GM21786 (cell line): Measurements from ENCODE around the gene HDGFL2.
"Not testable (repeated sequence)": the region's sequence is repeated elsewhere in the genome, so short reads cannot be mapped to it uniquely, and the experiment has no call there.

ENCODE experiments used
- ATAC-seq: cut with Tn5 transposase; IDR thresholded peaks from one replicate; pipeline ENCODE4 v1.9.1; 2021; ENCODE audit not compliant: unreplicated experiment

The HDGFL2 gene

DNA sequence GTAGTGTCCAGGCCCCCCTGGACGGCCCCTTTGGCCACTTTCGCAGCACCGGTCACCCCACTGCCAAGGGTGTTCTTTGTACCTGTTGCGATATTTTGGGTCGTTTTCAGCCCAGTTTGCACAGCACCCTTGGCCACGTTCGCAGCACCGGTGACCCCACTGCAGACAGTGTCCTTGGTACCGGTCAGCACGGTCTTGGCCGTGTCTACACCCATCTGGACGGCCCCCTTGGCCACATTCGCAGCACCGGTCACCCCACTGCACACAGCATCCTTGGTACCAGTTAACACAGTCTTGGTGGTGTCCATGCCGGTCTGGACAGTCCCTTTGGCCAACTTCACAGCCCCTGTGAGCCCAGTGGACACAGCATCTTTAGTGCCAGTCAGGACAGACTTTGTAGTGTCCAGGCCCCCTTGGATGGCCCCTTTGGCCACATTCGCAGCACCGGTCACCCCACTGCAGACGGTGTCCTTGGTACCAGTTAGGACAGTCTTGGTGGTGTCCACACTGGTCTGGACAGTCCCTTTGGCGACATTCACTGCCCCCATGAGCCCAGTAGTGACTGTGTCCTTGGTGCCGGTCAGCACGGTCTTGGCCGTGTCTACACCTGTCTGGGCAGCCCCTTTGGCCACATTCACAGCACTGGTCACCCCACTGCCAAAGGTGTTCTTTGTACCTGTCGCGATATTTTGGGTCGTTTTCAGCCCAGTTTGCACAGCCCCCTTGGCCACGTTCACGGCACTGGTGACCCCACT, 39.4 kb downstream of the HDGFL2 start:
- ATAC-seq: no peak

DNA sequence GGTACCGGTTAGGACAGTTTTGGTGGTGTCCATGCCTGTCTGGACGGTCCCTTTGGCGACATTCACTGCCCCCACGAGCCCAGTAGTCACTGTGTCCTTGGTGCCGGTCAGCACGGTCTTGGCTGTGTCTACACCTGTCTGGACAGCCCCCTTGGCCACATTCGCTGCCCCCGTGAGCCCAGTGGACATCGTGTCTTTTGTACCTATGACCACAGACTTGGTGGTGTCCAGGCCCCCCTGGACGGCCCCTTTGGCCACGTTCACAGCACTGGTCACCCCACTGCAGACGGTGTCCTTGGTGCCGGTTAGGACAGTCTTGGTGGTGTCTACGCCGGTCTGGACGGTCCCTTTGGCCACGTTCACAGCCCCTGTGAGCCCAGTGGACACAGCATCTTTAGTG, 40.0 kb downstream of the HDGFL2 start:
- ATAC-seq: no peak

DNA sequence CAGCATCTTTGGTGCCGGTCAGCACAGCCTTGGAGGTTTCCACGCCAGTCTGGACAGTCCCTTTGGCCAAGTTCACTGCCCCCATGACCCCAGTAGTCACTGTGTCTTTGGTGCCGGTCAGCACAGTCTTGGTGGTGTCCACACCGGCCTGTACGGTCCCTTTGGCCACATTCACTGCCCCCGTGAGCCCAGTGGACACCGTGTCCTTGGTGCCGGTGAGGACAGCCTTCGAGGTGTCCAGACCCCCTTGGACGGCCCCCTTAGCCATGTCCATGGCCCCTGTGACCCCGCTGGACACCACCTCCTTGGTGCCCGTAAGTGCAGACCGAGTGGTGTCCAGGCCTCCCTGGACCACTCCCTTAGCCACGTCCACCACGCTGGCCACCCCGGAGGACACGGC, 41.2 kb downstream of the HDGFL2 start:
- no peak for ATAC-seq

DNA sequence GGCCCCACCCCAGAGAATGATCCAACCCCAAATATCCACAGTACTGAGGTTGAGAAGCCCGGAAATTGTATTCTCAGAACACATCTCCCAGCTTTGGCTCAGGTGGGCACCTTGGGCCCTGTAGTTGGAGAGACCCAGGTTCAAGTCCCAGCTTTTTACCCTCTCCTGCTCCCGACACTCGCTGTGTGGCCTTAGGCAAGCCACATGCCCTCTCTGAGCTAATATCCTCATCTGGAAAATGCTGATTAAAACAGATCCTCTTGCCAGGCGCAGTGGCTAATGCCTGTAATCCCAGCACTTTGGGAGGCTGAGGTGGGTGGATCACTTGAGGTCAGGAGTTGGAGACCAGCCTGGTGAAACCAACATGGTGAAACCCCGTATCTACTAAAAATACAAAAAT, 43.6 kb downstream of the HDGFL2 start:
- ATAC-seq: no peak

DNA sequence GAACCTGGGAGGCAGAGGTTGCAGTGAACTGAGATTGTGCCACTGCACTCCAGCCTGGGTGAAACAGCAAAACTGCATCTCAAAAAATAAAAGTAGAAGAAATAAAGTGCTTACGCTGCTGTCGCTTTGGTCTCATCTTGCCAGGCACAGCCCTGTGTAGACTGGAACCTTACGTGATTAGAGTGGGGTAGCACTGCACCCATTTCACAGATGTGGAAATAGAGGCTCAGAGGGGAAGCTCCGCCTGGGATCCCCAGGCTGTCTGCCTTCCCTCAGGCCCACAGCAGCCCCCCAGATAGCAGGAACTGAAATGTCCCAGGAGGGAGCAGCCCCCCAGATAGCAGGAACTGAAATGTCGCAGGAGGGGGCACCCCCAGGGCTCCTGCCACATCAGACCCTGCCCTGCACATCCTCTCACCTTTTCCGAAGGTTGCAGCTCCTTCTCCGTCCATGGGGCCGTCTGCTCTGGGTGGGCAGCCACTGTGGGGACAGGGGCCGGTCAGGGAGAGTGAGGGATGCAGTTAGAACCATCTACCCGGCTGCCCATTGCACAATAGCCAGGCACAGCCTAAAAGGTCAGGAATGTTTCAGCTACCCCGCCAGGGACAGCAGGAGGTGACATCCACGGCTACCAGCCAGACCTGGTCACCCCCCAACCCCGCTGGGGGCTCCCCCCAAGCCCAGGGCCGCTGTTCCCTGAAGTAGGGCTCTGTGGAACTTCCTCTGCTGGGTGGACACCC, 44.3 kb downstream of the HDGFL2 start:
- ATAC-seq: no peak

DNA sequence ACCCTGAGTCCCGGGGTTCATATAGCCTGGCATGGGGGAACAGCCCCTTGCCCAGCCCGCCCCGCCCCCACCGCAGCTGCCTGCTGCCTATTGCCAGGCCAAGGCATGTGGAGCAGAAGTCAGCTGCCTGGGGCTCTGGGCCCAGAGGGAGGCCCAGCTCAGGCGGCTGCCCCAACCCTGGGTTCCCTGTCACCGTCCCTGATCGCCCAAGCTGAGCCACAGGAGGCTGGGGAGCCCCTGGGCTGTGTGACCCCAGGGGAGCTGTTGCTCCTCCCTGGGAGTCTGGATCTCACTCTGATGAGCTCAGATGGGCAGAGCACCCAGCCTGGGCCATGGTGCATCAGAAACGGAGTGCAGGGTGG, 44.8 kb downstream of the HDGFL2 start:
- ATAC-seq: no peak

DNA sequence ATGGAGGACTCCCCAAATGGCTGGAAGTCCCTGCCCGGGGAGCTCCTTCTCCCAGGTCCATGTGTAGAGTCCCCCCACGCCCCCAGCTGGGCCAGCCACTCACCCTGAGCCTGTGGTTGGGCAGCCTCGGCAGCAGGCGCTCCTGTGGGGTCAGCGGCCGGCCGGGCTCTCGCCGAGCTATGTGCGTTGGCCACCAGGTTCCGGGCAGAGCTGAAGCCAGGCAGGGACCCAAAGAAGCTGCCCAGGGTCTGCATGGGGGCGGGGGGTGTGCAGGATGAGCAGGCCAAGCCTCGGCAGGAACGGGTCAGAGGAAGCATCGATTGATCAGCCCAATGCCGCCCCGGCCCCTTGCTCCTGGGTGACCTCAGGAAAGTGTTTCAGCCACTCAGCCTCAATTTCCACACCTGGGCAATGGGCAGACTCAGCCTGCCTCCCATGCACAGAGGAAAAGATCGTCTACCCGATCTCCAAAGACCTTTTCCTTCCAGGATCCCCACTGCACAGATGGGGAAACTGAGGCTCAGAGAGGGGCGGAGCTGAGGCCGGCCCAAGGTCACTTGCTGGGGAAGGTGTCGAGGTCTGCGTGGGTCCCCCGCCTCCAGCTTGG, 45.5 kb downstream of the HDGFL2 start:
- no peak for ATAC-seq

DNA sequence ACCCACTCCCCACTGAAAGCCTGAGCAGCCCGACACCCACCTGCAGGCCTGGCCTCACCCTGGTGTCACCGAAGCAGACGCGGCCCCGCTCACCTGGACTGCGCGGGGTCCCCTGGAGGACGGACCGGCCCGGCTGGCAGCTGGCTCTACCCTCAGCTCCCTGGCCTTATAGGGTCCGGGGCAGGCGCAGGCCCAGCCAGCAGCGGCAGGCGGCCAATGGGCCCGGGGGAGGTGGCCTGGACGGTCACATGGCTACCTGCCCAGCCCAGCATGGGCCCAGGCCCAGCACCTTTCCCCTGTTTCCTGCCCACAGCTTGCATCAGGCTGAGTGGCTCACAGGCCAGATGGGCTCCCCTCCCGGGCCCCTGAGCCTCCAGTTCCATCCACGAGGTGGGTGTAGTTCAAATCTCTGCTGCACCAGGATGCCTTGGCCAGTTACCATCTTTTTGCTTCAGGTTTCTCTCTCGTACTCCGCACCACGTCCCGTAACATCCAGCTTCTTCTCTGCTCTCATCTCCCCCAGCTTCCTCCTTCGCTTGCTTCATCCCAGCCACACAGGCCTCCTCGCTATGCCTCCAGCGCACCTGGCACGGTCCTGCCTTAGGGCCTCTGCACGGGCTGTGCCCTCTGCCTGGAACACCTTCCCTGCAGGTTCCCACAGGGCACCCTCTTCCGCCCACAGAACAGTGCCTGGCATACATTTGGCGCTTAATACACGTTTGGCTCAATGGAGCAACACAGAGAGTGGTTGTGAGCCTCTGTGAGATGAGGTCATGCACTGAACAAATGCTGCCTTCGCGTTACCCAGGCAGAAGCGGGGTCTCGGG, 46.5 kb downstream of the HDGFL2 start, which contains the start of gene PLIN4:
TSS of gene PLIN4 (minus strand) at position 142 of the 827 bp plus-strand sequence. CDS start 214 bp downstream, outside the sequence.
- no peak for ATAC-seq

DNA sequence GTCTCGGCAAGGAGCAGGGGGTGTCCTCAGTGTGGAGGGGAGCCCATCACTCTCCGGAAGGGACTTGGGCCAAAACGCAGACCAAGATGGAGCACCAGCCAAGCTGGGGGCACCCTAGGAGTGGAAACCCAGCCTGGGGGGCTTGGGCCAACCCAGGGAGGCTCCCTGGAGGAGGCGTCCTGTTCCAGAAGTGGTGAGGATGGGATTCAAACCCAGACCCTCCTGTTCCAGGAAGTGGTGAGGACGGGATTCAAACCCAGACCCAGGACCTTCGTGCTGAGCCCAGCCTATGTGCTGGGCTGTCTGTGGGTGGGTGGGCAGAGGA, 47.0 kb downstream of the HDGFL2 start:
- no peak for ATAC-seq

DNA sequence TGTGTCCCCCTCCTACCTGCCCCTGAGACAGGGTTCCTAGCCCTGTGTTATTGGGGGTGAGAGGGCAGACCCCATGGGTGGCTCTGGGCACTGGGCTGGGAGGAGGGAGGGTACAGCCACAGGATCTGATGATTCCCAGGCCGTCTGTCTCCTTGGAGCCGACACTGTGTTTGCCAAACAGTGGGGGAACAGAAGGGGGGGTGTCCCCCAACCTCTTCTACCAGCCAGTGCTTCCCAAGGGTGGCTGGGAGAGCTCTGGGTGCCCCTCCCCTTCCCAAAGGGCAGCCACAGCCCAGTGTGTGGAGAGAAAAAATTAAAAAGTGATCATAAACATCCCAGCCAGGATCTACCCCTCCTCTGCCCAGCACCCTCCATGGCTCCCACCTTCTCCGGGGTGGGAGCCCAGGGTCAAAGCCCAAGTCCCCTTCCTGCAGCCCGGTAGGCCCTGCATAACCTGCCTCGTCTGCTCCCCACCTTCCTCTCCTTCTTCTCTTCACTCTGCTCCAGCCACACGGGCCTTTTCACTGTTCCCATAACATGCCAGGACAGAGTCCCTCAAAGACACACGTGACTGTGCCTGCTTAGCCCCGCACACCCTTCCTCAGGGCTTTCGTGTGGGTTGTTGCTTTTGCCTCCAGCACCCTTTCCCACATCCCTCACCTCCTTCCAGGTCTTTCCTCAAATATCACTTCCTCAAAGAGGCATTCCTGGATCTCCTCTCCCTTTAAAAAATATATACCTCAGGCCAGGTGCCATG, 47.6 kb downstream of the HDGFL2 start:
- ATAC-seq: no peak

DNA sequence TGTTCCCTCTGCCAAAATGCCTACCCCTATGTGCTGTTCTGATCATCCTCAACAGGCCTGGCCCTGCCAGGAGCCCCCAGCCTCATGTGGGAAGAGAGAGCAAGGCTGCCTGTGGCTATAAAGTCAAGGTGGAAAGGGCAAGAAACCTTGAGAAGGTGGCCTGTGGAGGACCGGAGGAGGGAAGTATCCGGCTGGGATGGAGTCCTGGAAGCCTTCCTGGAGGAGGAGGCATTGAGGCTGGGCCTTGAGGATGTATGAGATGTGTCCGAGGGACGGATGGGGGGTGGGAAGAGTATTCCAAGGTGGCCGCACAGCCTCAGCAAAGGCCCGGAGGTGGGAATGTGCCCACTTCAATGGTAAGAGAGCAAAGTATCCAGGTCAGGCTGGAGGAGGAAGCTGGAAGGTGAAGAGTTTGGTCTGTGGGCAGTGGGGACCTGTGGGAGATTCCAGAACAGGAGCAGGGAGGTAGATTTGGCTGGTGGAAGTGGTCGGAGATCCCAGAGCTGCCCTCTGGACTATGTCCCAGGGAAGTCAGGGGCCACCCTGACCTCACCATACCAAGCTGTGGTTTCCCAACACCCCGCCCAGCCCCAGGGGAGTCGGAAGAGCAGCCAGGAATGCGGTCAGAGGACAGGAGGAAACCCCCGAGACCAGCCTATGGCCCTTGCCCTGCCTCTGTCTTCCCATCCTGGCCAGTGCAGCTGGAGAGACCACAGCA, 49.2 kb downstream of the HDGFL2 start:
- no peak for ATAC-seq

DNA sequence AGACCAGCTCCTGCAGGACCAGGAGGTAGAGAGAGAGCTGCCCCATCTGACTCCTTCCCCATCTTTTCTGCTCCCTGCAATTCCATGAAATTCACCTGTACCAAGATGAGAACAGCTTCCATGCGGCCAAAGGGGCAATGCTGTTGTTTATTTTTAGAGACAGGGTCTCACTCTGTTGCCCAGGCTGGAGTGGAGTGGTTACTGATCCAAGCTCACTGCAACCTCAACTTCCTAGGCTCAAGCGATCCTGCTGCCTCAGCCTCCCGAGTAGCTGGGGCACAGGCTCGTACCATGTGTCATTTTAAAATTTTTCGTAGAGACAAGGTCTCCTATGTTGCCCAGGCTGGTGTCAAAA, 49.8 kb downstream of the HDGFL2 start:
- no peak for ATAC-seq

DNA sequence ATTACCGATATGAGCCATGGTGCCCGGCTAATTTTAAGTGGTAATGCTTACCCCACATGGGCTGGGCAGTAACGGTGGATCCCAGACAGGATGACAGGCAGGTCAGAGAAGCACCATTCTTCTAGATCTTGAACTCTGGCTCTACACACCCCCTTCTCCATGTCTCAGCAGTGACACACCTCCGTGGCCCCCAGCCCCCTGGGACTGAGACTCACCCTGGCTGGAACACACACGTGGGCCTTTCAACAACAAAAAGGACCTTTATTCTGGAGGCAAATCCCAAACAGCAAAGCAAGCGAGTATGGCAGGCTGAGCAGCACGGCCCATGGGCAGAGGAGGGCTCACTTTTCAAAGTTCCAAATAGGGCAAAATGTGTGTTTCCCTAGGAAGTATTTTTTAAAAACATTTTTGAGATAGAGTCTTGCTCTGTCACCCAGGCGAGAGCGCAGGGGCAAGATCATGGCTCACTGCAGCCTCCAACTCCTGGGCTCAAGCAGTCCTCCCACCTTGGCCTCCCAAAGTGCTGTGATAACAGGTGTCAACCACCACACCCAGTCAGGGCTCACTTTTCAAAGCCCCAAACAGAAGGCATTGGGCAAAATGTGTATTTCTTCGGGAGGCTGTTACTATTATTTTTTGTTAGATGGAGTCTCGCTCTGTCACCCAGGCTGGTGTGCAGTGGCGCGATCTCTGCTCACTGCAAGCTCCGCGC, 50.4 kb downstream of the HDGFL2 start:
- no peak for ATAC-seq

DNA sequence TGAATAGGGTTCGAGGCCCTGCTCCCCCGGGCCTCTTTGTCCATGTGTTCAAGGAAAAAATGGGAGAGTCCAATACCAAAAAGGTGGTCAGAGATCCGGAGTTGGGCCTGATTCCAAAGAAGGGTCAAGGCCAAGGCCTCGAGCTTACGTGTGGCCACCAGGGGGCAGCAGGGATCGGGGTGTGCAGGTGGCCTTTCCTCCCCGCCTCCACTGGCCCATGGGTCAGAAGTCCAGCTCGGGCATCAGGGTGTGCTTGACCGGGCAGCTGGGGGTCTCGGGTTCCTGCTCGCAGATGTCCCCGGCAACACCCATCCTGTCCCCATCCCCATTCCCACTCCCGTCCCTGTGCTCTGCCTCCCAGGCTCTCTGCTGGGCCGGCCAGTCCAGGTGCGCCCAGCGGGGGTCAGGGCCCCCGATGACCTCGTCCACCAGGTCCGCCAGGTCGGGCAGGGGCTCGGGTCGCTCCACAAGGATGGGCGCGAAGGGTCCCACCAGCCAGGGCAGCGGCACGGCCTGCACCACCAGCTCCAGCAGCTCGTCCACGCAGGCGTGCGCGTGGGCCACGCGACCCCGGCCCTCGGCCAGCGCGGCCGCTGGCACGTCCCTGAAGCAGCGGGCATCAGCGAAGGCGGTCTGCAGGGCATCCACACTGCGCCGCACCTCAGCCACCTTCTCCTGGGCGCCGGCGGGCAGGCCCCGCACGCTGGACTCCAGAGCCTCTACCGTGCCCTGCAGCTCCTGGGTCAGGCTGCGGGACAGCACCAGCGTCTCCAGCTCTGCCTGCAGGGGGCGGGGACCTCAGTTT, 51.4 kb downstream of the HDGFL2 start:
- no peak for ATAC-seq

DNA sequence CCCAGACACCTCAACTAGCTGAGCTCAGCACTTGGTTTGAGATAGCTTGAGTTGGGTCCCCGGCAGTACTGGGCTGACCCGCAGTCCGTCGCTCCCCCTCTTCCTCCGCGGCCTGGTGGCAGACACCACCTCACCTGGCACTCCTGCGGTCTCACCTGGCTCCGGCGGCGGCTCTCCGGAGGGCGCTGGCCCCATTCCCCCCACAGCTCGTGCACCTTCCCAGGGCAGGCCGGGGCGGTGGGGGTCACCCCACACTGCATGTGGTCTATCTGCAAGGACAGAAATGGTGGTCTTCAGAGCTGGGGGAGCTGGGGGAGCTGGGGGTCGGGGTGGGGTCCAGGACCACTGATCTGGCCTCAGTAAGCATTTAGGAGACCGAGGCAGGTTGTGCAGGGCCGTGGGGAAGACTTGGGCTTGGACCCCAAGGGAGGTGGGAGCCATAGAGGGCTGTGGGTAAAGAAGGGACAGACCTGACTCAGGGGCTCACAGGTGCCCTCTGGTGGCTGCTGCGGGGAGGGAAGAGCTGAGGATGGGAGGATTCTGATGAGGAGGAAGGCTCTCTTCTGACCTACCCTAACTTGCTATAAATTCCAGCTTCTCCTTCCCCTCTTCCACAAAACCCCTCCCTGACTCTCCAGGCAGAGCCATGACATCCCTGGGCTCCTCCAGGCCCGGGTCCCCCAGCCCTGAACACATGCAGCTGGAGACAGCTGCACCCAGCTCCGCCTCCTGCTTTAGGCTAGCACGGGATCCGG, 52.9 kb downstream of the HDGFL2 start:
- ATAC-seq: no peak

DNA sequence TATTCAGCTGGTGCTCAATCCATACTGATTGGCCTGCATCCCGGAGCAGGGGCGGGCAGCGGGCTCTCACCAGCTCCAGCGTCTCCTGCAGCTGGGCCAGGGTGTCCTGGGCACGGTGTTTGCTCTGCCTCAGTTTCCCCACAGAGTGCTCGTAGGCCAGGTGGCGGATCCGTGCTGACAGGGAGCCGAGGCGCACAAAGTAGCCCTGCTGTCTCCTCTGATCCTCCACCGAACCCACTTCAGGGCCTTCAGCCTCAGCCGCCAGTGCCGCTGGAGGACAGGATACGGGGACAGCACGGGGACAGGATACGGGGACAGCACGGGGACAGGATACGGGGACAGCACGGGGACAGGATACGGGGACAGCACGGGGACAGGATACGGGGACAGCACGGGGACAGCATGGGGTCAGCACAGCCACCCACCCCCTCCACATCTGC, 53.5 kb downstream of the HDGFL2 start:
- ATAC-seq: no peak

DNA sequence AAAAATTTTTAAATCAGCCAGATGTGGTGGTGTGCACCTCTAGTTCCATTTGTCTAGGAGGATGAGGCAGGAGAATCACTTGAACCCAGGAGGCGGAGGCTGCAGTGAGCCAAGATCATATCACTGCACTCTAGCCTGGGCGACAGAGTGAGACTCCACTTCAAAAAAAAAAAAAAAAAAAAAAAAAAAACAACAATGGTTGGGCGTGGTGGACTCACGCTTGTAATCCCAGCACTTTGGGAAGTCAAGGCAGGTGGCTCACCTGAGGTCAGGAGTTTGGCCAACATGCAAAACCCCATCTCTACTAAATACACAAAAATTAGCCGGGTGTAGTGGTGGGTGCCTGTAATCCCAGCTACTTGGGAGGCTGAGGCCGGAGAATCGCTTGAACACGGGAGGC, 55.3 kb downstream of the HDGFL2 start:
- ATAC-seq: not testable (repeated sequence)

DNA sequence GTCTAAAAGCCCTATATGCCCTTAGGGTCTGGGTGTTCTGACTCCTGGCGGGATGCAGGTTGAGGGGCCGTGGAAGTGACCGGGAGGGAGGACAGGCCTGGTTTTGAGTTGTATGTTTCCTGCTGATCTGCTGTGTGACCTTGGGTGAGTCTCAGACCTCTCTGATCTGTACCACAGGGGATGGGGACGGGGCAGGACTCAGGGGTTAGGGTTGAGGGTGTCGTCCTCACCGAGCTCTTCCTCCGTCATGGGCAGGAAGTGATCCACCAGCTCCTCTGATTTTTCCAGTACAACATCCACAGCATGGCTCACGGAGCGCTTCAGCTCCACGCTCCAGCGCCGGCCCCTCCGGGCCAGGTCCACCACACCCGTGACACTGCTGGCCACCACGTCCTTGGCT, 56.7 kb downstream of the HDGFL2 start:
- ATAC-seq: no peak
